HepG2 (cell line): ENCODE data around the gene UBE2M. TPM values are rescaled to one million over a fixed set of nuclear protein-coding genes. Genes with fewer than 3 reads are reported as not detected.

ENCODE experiments used
- HES4 ChIP-seq: sonication (generic); formaldehyde crosslinking; IDR thresholded peaks from 2 replicates; pipeline ENCODE4 v1.9.0; 2021; ENCODE audit warnings: mild to moderate bottlenecking, missing genetic modification reagents, borderline replicate concordance
- HNRNPUL1 ChIP-seq: fragments of 200-400 bp; formaldehyde crosslinking; IDR thresholded peaks from 2 replicates; pipeline ENCODE4 v1.6.1; 2017; ENCODE audit warnings: low read depth, mild to moderate bottlenecking, low read length, moderate library complexity
- HOXA3 ChIP-seq: sonication (generic); formaldehyde crosslinking; IDR thresholded peaks from 2 replicates; pipeline ENCODE4 v1.5.0; 2020; ENCODE audit warnings: missing genetic modification reagents
- KLF9 ChIP-seq: IDR thresholded peaks from 2 replicates; pipeline ENCODE4 v1.6.1; 2016; ENCODE audit warnings: low read depth
- MIXL1 ChIP-seq: IDR thresholded peaks from 2 replicates; pipeline ENCODE4 v1.6.1; 2016
- NCOA2 ChIP-seq: sonication (generic); formaldehyde crosslinking; IDR thresholded peaks from 2 replicates; pipeline ENCODE4 v1.8.0; 2022; ENCODE audit warnings: inconsistent platforms
- ZNF20 ChIP-seq: sonication (generic); formaldehyde crosslinking; IDR thresholded peaks from 2 replicates; pipeline ENCODE4 v1.4.0; 2020; ENCODE audit warnings: mild to moderate bottlenecking, moderate library complexity, missing genetic modification reagents
- ZNF24 ChIP-seq: fragments of 450-650 bp; IDR thresholded peaks from 2 replicates; pipeline ENCODE4 v1.6.1; 2017; ENCODE audit warnings: antibody characterized with exemption, mild to moderate bottlenecking
- ZNF263 ChIP-seq: sonication (generic); formaldehyde crosslinking; IDR thresholded peaks from 2 replicates; pipeline ENCODE4 v1.4.0; 2020; ENCODE audit warnings: missing genetic modification reagents
- ZNF326 ChIP-seq: sonication (generic); formaldehyde crosslinking; IDR thresholded peaks from 2 replicates; pipeline ENCODE4 v1.4.0; 2020; ENCODE audit warnings: missing genetic modification reagents, borderline replicate concordance
- ZNF552 ChIP-seq: sonication (generic); formaldehyde crosslinking; IDR thresholded peaks from 2 replicates; pipeline ENCODE4 v1.9.0; 2022; ENCODE audit warnings: missing genetic modification reagents, mild to moderate bottlenecking, borderline replicate concordance
- ZNF883 ChIP-seq: sonication (generic); formaldehyde crosslinking; IDR thresholded peaks from 2 replicates; pipeline ENCODE4 v1.5.1; 2020; ENCODE audit warnings: mild to moderate bottlenecking, missing genetic modification reagents; ENCODE audit errors: not compliant biosample characterization
- ZSCAN25 ChIP-seq: sonication (generic); formaldehyde crosslinking; IDR thresholded peaks from 2 replicates; pipeline ENCODE4 v1.8.0; 2022; ENCODE audit warnings: mild to moderate bottlenecking, missing genetic modification reagents
- polyA plus RNA-seq, 8 experiments: library from polyadenylated mRNA; depleted of rRNA in 3 of 8; stranded (reverse) in 7 of 8; unstranded in 1 of 8; fragments of >200 nt; fragmentation: Illumina TruSeq in 4 of 8; extraction: Trizol in 4 of 8; gene quantifications; 2 replicates each; pipeline versions ENCODE4 v1.2.1 to v1.2.3, GENCODE V29; 2011 to 2016; ENCODE audit warnings: low read depth in 4 of 8, missing spikeins in 1 of 8, mixed read lengths in 1 of 8; ENCODE audit not compliant: insufficient read depth in 1 of 8
- total RNA-seq, 5 experiments: library from RNA; depleted of rRNA; stranded (reverse); fragments of >200 nt; fragmentation: Illumina TruSeq; extraction: Trizol; gene quantifications; 2 replicates each; pipeline ENCODE4 v1.2.3, GENCODE V29; 2016; ENCODE audit warnings: low read depth in 1 of 5
- TF ChIP-seq, protein P1 (sequence below): sonication (generic); formaldehyde crosslinking; IDR thresholded peaks from 2 replicates; pipeline ENCODE4 v1.5.1; 2020; ENCODE audit warnings: missing genetic modification reagents, mild to moderate bottlenecking, borderline replicate concordance
- TF ChIP-seq, protein P2 (sequence below): sonication (generic); formaldehyde crosslinking; IDR thresholded peaks from 2 replicates; pipeline ENCODE4 v1.5.0; 2020; ENCODE audit warnings: missing genetic modification reagents
- TF ChIP-seq, protein P3 (sequence below), 2 experiments: sonication (generic) in 1 of 2; formaldehyde crosslinking in 1 of 2; IDR thresholded peaks; 2 replicates each; pipeline versions ENCODE4 v1.5.1 to v1.6.1; 2011 to 2020; ENCODE audit warnings: borderline replicate concordance in 1 of 2, low read depth in 1 of 2, low read length in 1 of 2, mild to moderate bottlenecking in 1 of 2, missing genetic modification reagents in 1 of 2, moderate library complexity in 1 of 2
- TF ChIP-seq, protein P4 (sequence below): sonication (generic); formaldehyde crosslinking; IDR thresholded peaks from 2 replicates; pipeline ENCODE4 v1.8.1; 2022; ENCODE audit warnings: low read depth, mild to moderate bottlenecking, missing genetic modification reagents
- TF ChIP-seq, protein P5 (sequence below): IDR thresholded peaks from 2 replicates; pipeline ENCODE4 v1.6.1; 2016; ENCODE audit warnings: mild to moderate bottlenecking, missing biosample characterization, missing genetic modification reagents
- TF ChIP-seq, protein P6 (sequence below): IDR thresholded peaks from 2 replicates; pipeline ENCODE4 v1.6.1; 2016; ENCODE audit warnings: missing genetic modification reagents, missing compliant biosample characterization

The UBE2M gene
- total and polyA plus RNA-seq, 2 of the 13 experiments (the other 11 are each of a cell fraction or from before 2014, with no cell fraction given) = 36.2 to 50.3 TPM

- TF ChIP-seq, protein P1, sequence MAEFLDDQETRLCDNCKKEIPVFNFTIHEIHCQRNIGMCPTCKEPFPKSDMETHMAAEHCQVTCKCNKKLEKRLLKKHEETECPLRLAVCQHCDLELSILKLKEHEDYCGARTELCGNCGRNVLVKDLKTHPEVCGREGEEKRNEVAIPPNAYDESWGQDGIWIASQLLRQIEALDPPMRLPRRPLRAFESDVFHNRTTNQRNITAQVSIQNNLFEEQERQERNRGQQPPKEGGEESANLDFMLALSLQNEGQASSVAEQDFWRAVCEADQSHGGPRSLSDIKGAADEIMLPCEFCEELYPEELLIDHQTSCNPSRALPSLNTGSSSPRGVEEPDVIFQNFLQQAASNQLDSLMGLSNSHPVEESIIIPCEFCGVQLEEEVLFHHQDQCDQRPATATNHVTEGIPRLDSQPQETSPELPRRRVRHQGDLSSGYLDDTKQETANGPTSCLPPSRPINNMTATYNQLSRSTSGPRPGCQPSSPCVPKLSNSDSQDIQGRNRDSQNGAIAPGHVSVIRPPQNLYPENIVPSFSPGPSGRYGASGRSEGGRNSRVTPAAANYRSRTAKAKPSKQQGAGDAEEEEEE (CRISPR knock-in tag) = no peak
- TF ChIP-seq, protein P2, sequence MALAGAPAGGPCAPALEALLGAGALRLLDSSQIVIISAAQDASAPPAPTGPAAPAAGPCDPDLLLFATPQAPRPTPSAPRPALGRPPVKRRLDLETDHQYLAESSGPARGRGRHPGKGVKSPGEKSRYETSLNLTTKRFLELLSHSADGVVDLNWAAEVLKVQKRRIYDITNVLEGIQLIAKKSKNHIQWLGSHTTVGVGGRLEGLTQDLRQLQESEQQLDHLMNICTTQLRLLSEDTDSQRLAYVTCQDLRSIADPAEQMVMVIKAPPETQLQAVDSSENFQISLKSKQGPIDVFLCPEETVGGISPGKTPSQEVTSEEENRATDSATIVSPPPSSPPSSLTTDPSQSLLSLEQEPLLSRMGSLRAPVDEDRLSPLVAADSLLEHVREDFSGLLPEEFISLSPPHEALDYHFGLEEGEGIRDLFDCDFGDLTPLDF (CRISPR knock-in tag) = peak; percentile 78
- TF ChIP-seq, protein P3, sequence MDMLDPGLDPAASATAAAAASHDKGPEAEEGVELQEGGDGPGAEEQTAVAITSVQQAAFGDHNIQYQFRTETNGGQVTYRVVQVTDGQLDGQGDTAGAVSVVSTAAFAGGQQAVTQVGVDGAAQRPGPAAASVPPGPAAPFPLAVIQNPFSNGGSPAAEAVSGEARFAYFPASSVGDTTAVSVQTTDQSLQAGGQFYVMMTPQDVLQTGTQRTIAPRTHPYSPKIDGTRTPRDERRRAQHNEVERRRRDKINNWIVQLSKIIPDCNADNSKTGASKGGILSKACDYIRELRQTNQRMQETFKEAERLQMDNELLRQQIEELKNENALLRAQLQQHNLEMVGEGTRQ (IDR thresholded peaks at IDR 0.05; ENCODE audit: low read depth, low read length) = no peak
- TF ChIP-seq, protein P3 (CRISPR knock-in tag; IDR thresholded peaks at IDR 0.05; ENCODE audit: borderline replicate concordance) = no peak
- TF ChIP-seq, protein P4, sequence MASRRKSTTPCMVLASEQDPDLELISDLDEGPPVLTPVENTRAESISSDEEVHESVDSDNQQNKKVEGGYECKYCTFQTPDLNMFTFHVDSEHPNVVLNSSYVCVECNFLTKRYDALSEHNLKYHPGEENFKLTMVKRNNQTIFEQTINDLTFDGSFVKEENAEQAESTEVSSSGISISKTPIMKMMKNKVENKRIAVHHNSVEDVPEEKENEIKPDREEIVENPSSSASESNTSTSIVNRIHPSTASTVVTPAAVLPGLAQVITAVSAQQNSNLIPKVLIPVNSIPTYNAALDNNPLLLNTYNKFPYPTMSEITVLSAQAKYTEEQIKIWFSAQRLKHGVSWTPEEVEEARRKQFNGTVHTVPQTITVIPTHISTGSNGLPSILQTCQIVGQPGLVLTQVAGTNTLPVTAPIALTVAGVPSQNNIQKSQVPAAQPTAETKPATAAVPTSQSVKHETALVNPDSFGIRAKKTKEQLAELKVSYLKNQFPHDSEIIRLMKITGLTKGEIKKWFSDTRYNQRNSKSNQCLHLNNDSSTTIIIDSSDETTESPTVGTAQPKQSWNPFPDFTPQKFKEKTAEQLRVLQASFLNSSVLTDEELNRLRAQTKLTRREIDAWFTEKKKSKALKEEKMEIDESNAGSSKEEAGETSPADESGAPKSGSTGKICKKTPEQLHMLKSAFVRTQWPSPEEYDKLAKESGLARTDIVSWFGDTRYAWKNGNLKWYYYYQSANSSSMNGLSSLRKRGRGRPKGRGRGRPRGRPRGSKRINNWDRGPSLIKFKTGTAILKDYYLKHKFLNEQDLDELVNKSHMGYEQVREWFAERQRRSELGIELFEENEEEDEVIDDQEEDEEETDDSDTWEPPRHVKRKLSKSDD (CRISPR knock-in tag) = peak; percentile 80
- TF ChIP-seq ZNF24 (no peak), HES4 (CRISPR knock-in tag) (peak; percentile 88), HOXA3 (CRISPR knock-in tag) (peak; percentile 94), ZNF883 (CRISPR knock-in tag) (no peak), NCOA2 (no peak; the same call in 1 of the 2 replicates), ZNF326 (CRISPR knock-in tag) (no peak), ZNF20 (CRISPR knock-in tag) (no peak), ZSCAN25 (0 out of 2 replicates have a peak, but pooled peaks have one; percentile 47), ZNF263 (0 out of 2 replicates have a peak, but pooled peaks have one; percentile 35), HNRNPUL1 (no peak), KLF9 (CRISPR knock-in tag) (no peak), MIXL1 (CRISPR knock-in tag) (peak; percentile 27; the same call in 1 of the 2 replicates), ZNF552 (CRISPR knock-in tag) (no peak)
- TF ChIP-seq, protein P5, sequence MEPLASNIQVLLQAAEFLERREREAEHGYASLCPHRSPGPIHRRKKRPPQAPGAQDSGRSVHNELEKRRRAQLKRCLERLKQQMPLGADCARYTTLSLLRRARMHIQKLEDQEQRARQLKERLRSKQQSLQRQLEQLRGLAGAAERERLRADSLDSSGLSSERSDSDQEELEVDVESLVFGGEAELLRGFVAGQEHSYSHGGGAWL (CRISPR knock-in tag) = peak; percentile 71
- TF ChIP-seq, protein P6, sequence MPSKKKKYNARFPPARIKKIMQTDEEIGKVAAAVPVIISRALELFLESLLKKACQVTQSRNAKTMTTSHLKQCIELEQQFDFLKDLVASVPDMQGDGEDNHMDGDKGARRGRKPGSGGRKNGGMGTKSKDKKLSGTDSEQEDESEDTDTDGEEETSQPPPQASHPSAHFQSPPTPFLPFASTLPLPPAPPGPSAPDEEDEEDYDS (CRISPR knock-in tag) = peak; percentile 62; the same call in 1 of the 2 replicates
Measured at GRCh38 chr19:58513694-58514563, 44.5 kb downstream of the UBE2M start (continued).
